H9 (cell line): Measurements from ENCODE around the gene OTULINL. TPM values are rescaled to one million over a fixed set of nuclear protein-coding genes. Genes with fewer than 3 reads are reported as not detected.

ENCODE experiments used
- DNase-seq: peaks from one replicate; pipeline ENCODE4 v3.0.0-alpha.2; 2017
- H2AFZ ChIP-seq: one replicate; pipeline ENCODE4 v1.6.1; 2013; ENCODE audit warnings: mild to moderate bottlenecking, low read length, control low read depth, moderate library complexity
- H2AK5ac ChIP-seq: 2 replicates; pipeline ENCODE4 v1.6.1; 2013; ENCODE audit warnings: low read length, control low read depth, mixed read lengths; ENCODE audit not compliant: insufficient read length
- H2BK120ac ChIP-seq: one replicate; pipeline ENCODE4 v1.6.1; 2013; ENCODE audit warnings: low read depth, mild to moderate bottlenecking, low read length, control low read depth, inconsistent platforms; ENCODE audit not compliant: poor library complexity, severe bottlenecking
- H2BK12ac ChIP-seq: 2 replicates; pipeline ENCODE4 v1.6.1; 2013; ENCODE audit warnings: low read length, control low read depth, mixed read lengths, low read depth; ENCODE audit not compliant: insufficient read length
- H2BK15ac ChIP-seq: 2 replicates; pipeline ENCODE4 v1.6.1; 2013; ENCODE audit warnings: low read depth, low read length, control low read depth
- H2BK20ac ChIP-seq: one replicate; pipeline ENCODE4 v1.6.1; 2013; ENCODE audit warnings: low read depth, mild to moderate bottlenecking, low read length, control low read depth, inconsistent platforms; ENCODE audit not compliant: poor library complexity, severe bottlenecking
- H2BK5ac ChIP-seq: 2 replicates; pipeline ENCODE4 v1.6.1; 2013; ENCODE audit warnings: low read length, control low read depth, mixed read lengths; ENCODE audit not compliant: insufficient read length
- H3K14ac ChIP-seq: 2 replicates; pipeline ENCODE4 v1.6.1; 2013; ENCODE audit warnings: low read length, control low read depth; ENCODE audit not compliant: insufficient read depth
- H3K18ac ChIP-seq: 2 replicates; pipeline ENCODE4 v1.6.1; 2013; ENCODE audit warnings: low read depth, mild to moderate bottlenecking, mixed read lengths, low read length, control low read depth; ENCODE audit not compliant: insufficient read length
- H3K23ac ChIP-seq: 2 replicates; pipeline ENCODE4 v1.6.1; 2013; ENCODE audit warnings: low read length, control low read depth, mixed read lengths, low read depth; ENCODE audit not compliant: insufficient read length
- H3K23me2 ChIP-seq: 2 replicates; pipeline ENCODE4 v1.6.1; 2013; ENCODE audit warnings: low read depth, mild to moderate bottlenecking, mixed read lengths, low read length, control low read depth; ENCODE audit not compliant: insufficient read length, poor library complexity, severe bottlenecking
- H3K27ac ChIP-seq: 2 replicates; pipeline ENCODE4 v1.5.1; 2013; ENCODE audit warnings: low read length, control low read depth, mixed read lengths, low read depth; ENCODE audit not compliant: insufficient read length
- H3K27me3 ChIP-seq: 2 replicates; pipeline ENCODE4 v1.6.1; 2013; ENCODE audit warnings: low read length, control low read depth, inconsistent platforms; ENCODE audit not compliant: insufficient read depth
- H3K4ac ChIP-seq: 2 replicates; pipeline ENCODE4 v1.6.1; 2013; ENCODE audit warnings: low read depth, mild to moderate bottlenecking, control low read depth, inconsistent platforms, low read length, moderate library complexity
- H3K4me1 ChIP-seq: 2 replicates; pipeline ENCODE4 v1.6.1; 2013; ENCODE audit warnings: low read length, control low read depth, inconsistent platforms; ENCODE audit not compliant: insufficient read depth
- H3K4me2 ChIP-seq: 2 replicates; pipeline ENCODE4 v1.6.1; 2013; ENCODE audit warnings: low read length, control low read depth, mixed read lengths; ENCODE audit not compliant: insufficient read length, insufficient read depth
- H3K56ac ChIP-seq: 2 replicates; pipeline ENCODE4 v1.6.1; 2013; ENCODE audit warnings: low read depth, mild to moderate bottlenecking, mixed read lengths, low read length, control low read depth; ENCODE audit not compliant: insufficient read length
- H3K79me1 ChIP-seq: 2 replicates; pipeline ENCODE4 v1.6.1; 2013; ENCODE audit warnings: low read depth, mild to moderate bottlenecking, moderate library complexity, low read length, control low read depth, inconsistent platforms; ENCODE audit not compliant: insufficient read depth, poor library complexity, severe bottlenecking
- H3K79me2 ChIP-seq: 2 replicates; pipeline ENCODE4 v1.6.1; 2013; ENCODE audit warnings: low read length, control low read depth, inconsistent platforms; ENCODE audit not compliant: insufficient read depth
- H3K9ac ChIP-seq: 2 replicates; pipeline ENCODE4 v1.6.1; 2013; ENCODE audit warnings: low read length, control low read depth, mixed read lengths; ENCODE audit not compliant: insufficient read length; ENCODE audit errors: extremely low read depth
- H3K9me3 ChIP-seq: one replicate; pipeline ENCODE4 v1.6.1; 2013; ENCODE audit warnings: low read depth, low read length, inconsistent platforms; ENCODE audit not compliant: control insufficient read depth
- H3T11ph ChIP-seq: one replicate; pipeline ENCODE4 v1.6.1; 2013; ENCODE audit warnings: mild to moderate bottlenecking, low read length, control low read depth, inconsistent platforms
- H4K20me1 ChIP-seq: one replicate; pipeline ENCODE4 v1.6.1; 2013; ENCODE audit not compliant: control insufficient read depth, insufficient read length, insufficient read depth
- H4K5ac ChIP-seq: 2 replicates; pipeline ENCODE4 v1.6.1; 2013; ENCODE audit warnings: low read depth, mild to moderate bottlenecking, mixed read lengths, low read length, control low read depth; ENCODE audit not compliant: insufficient read length
- H4K8ac ChIP-seq: replicated peaks from 2 replicates; pipeline ENCODE4 v1.6.1; 2013; ENCODE audit warnings: low read length, control low read depth, mixed read lengths, low read depth; ENCODE audit not compliant: insufficient read length
- H4K91ac ChIP-seq: 2 replicates; pipeline ENCODE4 v1.6.1; 2013; ENCODE audit warnings: low read depth, mild to moderate bottlenecking, moderate library complexity, mixed read lengths, low read length, control low read depth; ENCODE audit not compliant: insufficient read length
- H3K27ac Mint-ChIP-seq, 3 experiments: 2 replicates in 2 of 3; 3 replicates in 1 of 3; pipeline ENCODE4 v1.8.0; 2020 to 2021; ENCODE audit warnings: mixed read lengths in 3 of 3, mild to moderate bottlenecking in 1 of 3, moderate library complexity in 1 of 3
- H3K27me3 Mint-ChIP-seq: 2 replicates; pipeline ENCODE4 v1.8.0; 2021; ENCODE audit warnings: low read depth, mild to moderate bottlenecking, moderate library complexity, mixed read lengths
- H3K36me3 Mint-ChIP-seq, 3 experiments: 2 replicates in 2 of 3; 3 replicates in 1 of 3; pipeline ENCODE4 v1.8.0; 2020 to 2021; ENCODE audit warnings: low read depth in 3 of 3, mixed read lengths in 3 of 3; ENCODE audit not compliant: insufficient read depth in 1 of 3
- H3K4me1 Mint-ChIP-seq, 2 experiments: 2 replicates each; pipeline ENCODE4 v1.8.0; 2020; ENCODE audit warnings: mixed read lengths in 2 of 2
- H3K4me3 Mint-ChIP-seq, 2 experiments: 2 replicates in 1 of 2; 3 replicates in 1 of 2; pipeline ENCODE4 v1.8.0; 2020 to 2021; ENCODE audit warnings: mild to moderate bottlenecking in 2 of 2, mixed read lengths in 2 of 2, moderate library complexity in 1 of 2
- H3K9me3 Mint-ChIP-seq, 2 experiments: 2 replicates in 1 of 2; 3 replicates in 1 of 2; pipeline ENCODE4 v1.8.0; 2020; ENCODE audit warnings: mild to moderate bottlenecking in 2 of 2, mixed read lengths in 2 of 2, moderate library complexity in 1 of 2
- CTCF ChIP-seq: fragments of 200-600 bp; sonication (generic); conservative IDR thresholded peaks from 3 replicates; pipeline ENCODE4 v1.8.0; 2021; ENCODE audit warnings: antibody characterized with exemption, mild to moderate bottlenecking
- WGBS: extraction: QIAGEN DNeasy Blood & Tissue Kit; methylation state at CpG from one replicate; pipeline ENCODE4 v1.1.7; 2013; ENCODE audit warnings: missing lambda C conversion rate, low lambda C conversion rate, mixed read lengths; ENCODE audit not compliant: insufficient read length; ENCODE audit errors: extremely low coverage; 5-methylcytosine and 5-hydroxymethylcytosine counted together
- total RNA-seq: library from RNA; stranded (reverse); gene quantifications from 2 replicates; pipeline ENCODE4 v1.2.1, GENCODE V29; 2021

OTULINL gene
- total RNA-seq, 1 experiment from 2014 or later: 7.5 TPM

GRCh38 chr5:14650052-14650451 is 68.5 kb downstream of the OTULINL start:
- Histone ChIP-seq H3K18ac (no peak overlapping the region), H3T11ph (no peak overlapping the region), H3K23me2 (no peaks in the 10 kb centered on the region), H3K79me1 (no peaks in the 10 kb centered on the region), H2BK120ac (no peak overlapping the region), H3K27ac (no peak overlapping the region), H3K79me2 (no peaks in the 10 kb centered on the region), H3K23ac (no peak overlapping the region), H4K8ac (no peak overlapping the region), H3K9me3 (no peaks in the 10 kb centered on the region), H2BK15ac (no peak overlapping the region), H2AK5ac (no peak overlapping the region), H3K9ac (no peak overlapping the region), H2BK20ac (no peak overlapping the region), H3K4me2 (no peak overlapping the region), H2BK12ac (no peak overlapping the region), H4K91ac (no peak overlapping the region), H3K27me3 (0 out of 2 replicates have a peak, but pooled peaks cover 2% of the 10 kb centered on the region), H3K4me1 (no peaks in the 10 kb centered on the region), H4K20me1 (no peaks in the 10 kb centered on the region), H2BK5ac (no peak overlapping the region), H3K14ac (no peak overlapping the region), H3K4ac (no peak overlapping the region), H2AFZ (no peak overlapping the region), H3K56ac (no peak overlapping the region), H4K5ac (no peak overlapping the region)
- no peak for TF ChIP-seq CTCF
- no peak overlapping the region for H3K4me3 Mint-ChIP-seq
- H3K36me3 Mint-ChIP-seq: no peaks in the 10 kb centered on the region
- H3K27me3 Mint-ChIP-seq: peaks cover 4% of the 10 kb centered on the region
- H3K27ac Mint-ChIP-seq: no peak overlapping the region
- no peak for DNase-seq
- H3K4me1 Mint-ChIP-seq: peaks cover 5% of the 10 kb centered on the region in 2 experiments; a peak in 3 of 4 replicates
- no CpG with 5 or more reads among the region's 3 CpGs for WGBS
- no peaks in the 10 kb centered on the region for H3K9me3 Mint-ChIP-seq
